HG02642 (cell line): ENCODE measurements around the gene MAGEC3.
"Not testable (repeated sequence)": the region's sequence is repeated elsewhere in the genome, so short reads cannot be mapped to it uniquely, and the experiment has no call there.

ENCODE experiments used
- ATAC-seq: cut with Tn5 transposase; IDR thresholded peaks from one replicate; pipeline ENCODE4 v1.9.1; 2021; ENCODE audit warnings: mild to moderate bottlenecking; ENCODE audit not compliant: unreplicated experiment, poor library complexity

Gene MAGEC3, protein sequence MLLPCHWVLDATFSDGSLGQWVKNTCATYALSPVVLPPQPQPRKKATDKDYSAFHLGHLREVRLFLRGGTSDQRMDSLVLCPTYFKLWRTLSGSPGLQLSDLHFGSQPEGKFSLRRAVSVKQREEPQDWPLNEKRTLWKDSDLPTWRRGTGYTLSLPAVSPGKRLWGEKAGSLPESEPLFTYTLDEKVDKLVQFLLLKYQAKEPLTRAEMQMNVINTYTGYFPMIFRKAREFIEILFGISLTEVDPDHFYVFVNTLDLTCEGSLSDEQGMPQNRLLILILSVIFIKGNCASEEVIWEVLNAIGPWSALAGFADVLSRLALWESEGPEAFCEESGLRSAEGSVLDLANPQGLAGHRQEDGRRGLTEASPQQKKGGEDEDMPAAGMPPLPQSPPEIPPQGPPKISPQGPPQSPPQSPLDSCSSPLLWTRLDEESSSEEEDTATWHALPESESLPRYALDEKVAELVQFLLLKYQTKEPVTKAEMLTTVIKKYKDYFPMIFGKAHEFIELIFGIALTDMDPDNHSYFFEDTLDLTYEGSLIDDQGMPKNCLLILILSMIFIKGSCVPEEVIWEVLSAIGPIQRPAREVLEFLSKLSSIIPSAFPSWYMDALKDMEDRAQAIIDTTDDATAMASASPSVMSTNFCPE

DNA sequence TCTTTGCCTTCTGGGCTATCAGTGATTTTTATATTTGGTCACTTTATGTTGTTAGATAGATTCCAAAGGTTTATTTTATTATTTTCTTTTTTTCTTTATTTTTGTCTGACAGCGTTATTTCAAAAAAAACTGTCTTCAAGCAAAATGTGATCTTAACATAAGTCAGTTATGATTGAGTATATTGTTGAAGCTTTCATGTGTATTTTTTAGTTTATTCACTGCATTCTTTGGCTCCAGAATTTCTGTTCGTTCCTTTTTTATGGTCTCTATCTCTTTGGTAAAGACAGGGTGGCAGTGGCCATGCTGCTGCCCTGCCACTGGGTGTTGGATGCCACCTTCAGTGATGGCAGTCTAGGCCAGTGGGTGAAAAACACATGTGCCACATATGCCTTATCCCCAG, at the start of gene MAGEC3:
MAGEC3 (plus strand) TSS at position 301 of the 400 bp plus-strand sequence; CDS start at position 301, 0 bp downstream.
- ATAC-seq = no peak

- ATAC-seq = no peak
Observed at GRCh38 chrX:141791856-141792255, 46.3 kb upstream of the MAGEC3 start.

DNA sequence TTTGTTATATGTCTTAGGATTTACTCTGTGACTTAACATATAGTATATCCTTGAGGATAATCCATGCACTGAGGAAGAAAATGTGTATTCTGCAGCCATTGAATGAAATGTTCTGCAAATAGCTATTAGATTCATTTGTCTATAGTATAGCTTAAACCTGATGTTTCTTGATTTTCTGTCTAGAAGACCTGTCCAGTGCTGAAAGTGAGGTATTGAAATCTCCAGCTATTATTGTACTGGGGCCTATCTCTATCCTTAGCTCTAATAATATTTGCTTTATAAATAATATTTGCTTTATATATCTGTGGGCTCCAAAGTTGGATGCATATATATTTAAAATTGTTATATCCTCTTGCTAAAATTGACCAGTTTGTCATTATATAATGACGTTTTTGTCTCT, 26.7 kb upstream of the MAGEC3 start:
- no peak for ATAC-seq

DNA sequence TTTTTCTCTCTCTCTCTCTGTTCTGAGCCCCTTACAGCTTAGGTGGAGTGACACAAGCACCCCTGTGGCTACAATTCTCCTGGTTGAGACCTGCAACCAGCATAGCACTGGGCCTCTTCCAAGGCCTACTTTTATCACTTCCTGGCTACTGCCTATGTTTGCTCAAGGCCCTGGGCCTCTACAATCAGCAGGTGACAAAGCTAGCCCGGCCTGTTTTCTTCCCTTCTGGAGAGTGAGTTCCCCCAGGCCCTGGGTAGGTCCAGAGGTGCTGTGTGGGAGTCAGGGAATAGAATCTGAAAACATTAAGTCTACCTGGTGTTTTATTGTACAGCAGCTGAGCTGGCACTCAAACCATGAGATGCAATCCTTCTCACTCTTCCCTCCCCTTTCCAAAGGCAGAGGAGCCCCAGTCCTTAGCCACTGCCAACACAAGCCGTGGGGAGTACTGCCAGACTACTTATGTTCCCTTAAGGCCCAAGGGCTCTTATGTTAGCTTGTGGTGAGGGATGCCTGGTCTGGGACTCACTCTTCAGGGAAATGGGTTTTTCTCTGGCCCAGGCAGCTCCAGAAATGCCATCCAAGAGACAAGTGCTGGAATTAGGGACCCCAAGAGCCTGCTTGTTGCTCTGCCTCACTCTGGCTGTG, 23.8 kb upstream of the MAGEC3 start:
- no peak for ATAC-seq

DNA sequence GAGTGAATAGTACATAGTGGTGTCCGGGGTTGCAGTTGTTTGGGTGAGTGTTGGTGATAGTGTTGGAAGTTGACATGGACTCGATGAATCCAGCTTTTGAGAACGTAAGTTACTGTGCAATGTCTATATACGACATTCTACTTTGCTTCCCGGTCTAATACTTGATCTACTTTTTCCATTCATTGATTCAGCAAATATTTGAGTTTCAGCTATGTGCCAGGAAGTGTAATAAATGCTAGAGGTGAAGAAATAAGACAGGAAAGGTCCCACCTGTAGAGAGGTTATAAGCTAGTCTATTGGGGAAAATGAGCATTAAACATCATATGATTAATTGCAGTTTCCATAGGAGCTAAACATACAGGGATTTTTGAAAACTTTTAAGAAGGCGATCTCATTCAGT, 22.2 kb upstream of the MAGEC3 start:
- no peak for ATAC-seq

GRCh38 chrX:141832247-141832646, 5.9 kb upstream of the MAGEC3 start:
- ATAC-seq = no peak

DNA sequence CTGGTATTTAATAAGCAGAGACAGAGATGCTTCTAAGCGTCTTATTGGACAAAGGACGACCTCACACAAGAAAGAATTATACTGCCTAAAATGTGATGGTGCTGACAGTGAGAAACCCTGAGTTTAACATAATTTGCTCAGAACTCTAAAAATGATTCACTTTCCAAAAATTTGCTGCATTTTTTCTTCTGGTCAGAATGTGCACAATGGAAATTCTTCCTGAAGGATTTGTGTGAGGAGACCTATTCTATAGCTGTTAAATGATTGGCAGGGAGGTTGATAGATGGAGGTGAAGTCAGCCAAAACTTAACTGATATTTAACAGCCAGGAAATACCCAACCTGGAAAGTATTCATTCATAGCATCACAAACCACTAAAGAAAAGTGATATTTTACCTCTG, 1.7 kb downstream of the MAGEC3 start:
- no peak for ATAC-seq

GRCh38 chrX:141857479-141857878, 19.4 kb downstream of the MAGEC3 start:
- ATAC-seq = no peak

DNA sequence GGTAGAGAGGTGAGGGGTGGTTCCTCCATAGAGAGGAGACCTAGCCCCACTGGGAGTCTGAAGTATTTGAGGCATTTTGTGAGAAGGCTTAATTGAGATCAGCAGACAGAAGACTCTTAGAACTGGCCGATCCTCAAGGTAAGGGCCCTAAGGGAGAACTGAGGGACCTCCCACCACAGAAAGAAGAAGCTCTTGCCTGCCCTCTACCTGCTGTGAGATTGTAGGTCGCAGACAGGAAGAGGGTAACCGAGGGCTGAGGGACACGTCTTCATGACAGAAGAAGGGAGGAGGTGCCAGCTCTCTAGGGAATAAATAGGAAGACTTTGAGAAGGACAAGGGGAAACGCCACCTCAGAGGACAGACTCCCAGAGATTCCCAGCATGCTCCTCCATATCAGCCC, 41.5 kb downstream of the MAGEC3 start:
- ATAC-seq = no peak

DNA sequence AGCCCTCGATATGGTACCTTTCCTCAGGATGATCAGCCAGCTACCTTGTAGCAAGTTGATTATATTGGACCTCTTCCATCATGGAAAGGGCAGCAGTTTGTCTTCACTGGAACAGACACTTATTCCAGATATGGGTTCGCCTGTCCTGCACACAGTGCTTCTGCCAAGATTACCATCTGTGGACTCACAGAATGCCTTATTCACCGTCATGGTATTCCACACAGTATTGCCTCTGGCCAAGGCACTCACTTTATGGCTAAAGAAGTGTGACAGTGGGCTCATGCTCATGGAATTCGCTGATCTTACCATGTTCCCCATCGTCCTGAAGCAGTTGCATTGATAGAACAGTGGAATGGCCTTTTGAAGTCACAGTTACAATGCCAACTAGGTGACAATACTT, 50.7 kb downstream of the MAGEC3 start:
- not testable (repeated sequence) for ATAC-seq

DNA sequence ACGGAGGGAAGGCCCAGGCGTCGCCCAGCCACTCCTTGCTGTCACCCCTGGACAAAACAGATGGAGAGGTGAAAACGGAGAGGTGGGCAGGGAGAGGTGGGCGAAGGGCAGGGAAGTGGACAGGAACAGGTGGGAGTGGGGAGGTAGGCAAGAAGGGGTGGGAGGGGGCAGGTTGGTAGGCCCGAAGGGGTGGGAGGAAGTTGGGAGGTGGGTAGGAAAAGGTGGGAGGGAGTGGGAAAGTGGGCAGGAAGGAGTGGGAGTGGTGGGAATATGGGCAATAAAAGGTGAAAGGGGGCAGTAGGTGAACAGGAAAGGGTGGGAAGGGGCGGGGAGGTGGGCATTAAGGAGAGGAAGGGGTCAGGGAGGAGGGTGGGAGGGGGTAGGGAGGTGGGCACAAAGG, 56.6 kb downstream of the MAGEC3 start:
- no peak for ATAC-seq

DNA sequence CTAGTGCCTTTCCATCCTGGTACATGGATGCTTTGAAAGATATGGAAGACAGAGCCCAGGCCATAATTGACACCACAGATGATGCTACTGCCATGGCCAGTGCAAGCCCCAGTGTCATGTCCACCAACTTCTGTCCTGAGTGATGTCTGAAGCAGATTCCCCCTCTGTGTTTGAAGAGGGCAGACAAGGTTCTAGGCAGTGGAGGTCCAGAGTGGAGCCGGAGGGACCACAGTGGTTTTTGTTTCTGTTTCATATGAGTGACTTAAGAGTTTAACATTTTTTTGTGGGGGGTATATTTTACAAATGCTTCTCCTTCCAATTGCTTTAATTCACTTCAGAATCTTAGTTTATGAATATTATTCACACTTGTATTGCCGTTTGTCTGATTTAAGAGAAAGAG, 59.6 kb downstream of the MAGEC3 start:
- no peak for ATAC-seq

- ATAC-seq = no peak
Observed at GRCh38 chrX:141902366-141902765, 64.2 kb downstream of the MAGEC3 start.

- ATAC-seq = no peak
Observed at GRCh38 chrX:141903400-141904155, 65.5 kb downstream of the MAGEC3 start, which contains the start of gene MAGEC1. MAGEC1 (plus strand) TSS chrX:141903894; CDS start chrX:141905073, 1,179 bp downstream.

- no peak for ATAC-seq
Observed at GRCh38 chrX:141904262-141904661, 66.1 kb downstream of the MAGEC3 start.

- no peak for ATAC-seq
Observed at GRCh38 chrX:141917801-141918200, 79.7 kb downstream of the MAGEC3 start.

GRCh38 chrX:141924293-141924692, 86.2 kb downstream of the MAGEC3 start:
- ATAC-seq = no peak

DNA sequence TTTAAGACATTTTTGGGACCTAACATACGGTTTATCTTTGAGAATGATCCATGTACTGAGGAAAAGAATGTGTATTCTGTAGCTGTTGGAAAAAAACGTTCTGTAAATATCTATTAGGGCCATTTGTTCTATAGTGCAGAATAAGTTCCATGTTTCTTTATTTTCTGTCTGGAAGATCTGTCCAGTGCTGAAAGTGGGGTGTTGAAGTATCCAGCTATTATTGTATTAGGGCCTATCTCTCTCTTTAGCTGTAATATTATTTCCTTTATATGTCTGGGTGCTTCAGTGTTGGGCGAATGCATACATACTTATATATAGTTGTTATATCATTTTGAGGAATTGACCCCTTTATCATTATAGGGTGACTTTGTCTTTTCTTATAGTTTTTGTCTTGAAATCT, 90.3 kb downstream of the MAGEC3 start:
- ATAC-seq = no peak

DNA sequence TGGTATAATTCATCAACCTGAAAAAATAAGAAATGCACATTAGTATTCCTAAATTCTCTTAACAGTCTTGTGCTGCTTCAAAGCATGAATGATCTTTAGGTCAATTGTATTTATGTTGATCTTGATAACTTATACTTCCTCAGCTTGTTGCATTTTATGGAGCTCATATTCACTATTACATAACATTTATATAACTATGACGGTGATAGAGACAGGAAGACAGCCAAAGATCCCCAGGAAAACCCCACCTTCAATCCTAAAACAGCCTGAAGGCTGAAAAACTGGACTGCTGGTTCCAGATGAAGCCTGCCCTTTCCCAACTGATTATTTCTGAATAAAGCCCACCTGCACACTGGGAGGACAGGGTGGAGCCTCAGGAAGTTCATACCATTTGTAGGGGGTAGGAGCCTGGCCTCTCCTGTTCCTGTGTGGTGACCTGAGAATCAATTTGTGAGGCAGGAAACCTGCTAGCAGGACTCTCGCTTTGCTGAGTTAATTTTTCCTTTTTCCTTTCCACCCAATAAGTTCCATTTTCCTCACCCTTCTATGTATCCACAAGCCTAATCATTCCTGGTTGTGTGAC, 96.0 kb downstream of the MAGEC3 start:
- no peak for ATAC-seq

GRCh38 chrX:141935645-141936044, 97.5 kb downstream of the MAGEC3 start:
- no peak for ATAC-seq
